GM12872 (cell line): ENCODE measurements around the gene CCT8.

Experiments used
- CTCF ChIP-seq: IDR thresholded peaks from 3 replicates; pipeline ENCODE4 v1.5.1; 2011; ENCODE audit warnings: low read depth, mild to moderate bottlenecking, low read length, moderate library complexity; ENCODE audit not compliant: insufficient read depth

Gene CCT8, protein sequence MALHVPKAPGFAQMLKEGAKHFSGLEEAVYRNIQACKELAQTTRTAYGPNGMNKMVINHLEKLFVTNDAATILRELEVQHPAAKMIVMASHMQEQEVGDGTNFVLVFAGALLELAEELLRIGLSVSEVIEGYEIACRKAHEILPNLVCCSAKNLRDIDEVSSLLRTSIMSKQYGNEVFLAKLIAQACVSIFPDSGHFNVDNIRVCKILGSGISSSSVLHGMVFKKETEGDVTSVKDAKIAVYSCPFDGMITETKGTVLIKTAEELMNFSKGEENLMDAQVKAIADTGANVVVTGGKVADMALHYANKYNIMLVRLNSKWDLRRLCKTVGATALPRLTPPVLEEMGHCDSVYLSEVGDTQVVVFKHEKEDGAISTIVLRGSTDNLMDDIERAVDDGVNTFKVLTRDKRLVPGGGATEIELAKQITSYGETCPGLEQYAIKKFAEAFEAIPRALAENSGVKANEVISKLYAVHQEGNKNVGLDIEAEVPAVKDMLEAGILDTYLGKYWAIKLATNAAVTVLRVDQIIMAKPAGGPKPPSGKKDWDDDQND

GRCh38 chr21:29073222-29074006, at the start of gene CCT8:
CCT8 (minus strand) TSS chr21:29073648; CDS start chr21:29073590, 58 bp downstream.
- no peak for TF ChIP-seq CTCF

GRCh38 chr21:29121759-29122158, 48.3 kb upstream of the CCT8 start:
- no peak for TF ChIP-seq CTCF

- TF ChIP-seq CTCF = no peak
Observed at GRCh38 chr21:29117372-29117955, 44.0 kb upstream of the CCT8 start.

DNA sequence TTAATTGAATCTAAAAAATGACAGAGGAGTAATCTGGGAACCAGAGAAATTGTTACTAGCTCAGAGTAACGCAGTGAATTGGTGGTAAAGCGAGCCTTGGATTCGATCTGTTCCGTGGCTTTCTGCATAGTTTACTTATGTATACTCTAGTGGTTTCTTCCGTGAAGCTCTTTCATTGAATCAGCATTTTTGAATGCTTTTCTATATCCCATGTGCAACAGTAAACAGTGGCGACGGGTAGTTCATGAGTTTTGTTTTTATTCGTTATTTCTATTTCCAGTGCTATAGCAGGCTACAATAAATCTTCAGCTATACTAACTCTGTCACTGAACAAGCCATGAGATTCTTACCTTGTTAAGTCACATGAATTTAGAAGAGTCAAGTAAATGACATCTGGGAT, 42.5 kb upstream of the CCT8 start:
- no peak for TF ChIP-seq CTCF

- no peak for TF ChIP-seq CTCF
Observed at GRCh38 chr21:29114765-29115500, 41.5 kb upstream of the CCT8 start.

- TF ChIP-seq CTCF = no peak
Observed at GRCh38 chr21:29105218-29105617, 31.8 kb upstream of the CCT8 start.
